ENCODE measurements around the gene TSPAN18. TPM values are rescaled to one million over a fixed set of nuclear protein-coding genes. Genes with fewer than 3 reads are reported as not detected.

The TSPAN18 gene
- total and polyA plus RNA-seq, 2 of the 4 experiments (the other 2 are of a cell fraction), result 0.36 to 1.1 TPM

DNA sequence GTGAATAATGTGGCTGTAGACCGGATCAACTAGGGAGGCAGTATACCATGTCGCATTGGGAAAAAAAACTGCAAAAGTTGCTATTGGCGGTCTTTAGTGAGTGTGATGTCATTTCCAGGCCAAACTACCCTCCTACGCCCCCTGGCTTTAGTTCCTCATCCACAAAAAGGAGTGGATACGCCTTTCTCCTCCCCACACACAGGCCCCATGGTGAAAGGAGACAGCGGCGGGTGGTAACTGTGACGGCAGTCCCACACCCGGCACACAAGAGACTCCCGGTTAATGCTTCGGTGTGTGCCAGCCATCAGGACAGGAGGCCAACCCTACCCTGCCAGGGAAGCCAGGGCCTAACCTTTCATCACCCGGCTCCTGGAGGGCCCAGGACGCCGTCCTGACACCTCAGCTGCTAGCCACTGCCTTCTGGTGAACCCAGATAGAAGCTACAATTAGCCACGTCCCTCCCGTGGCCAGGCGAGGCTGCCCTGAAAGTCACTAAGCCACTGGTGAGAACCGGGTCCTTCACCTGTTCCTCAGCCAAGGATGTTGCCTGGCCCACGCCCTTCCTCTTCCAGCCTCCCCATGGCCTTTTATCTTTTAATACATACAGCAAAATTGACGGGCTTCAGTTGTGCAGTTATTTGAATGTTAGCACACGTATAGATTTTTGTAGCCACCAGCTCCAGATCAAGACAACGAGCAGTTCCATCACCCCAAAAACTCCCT is 213.1 kb downstream of the TSPAN18 start (continued):
- no peak for TF ChIP-seq MAZ (IDR thresholded peaks at IDR 0.05; ENCODE audit: borderline replicate concordance, low read depth, low read length)

DNA sequence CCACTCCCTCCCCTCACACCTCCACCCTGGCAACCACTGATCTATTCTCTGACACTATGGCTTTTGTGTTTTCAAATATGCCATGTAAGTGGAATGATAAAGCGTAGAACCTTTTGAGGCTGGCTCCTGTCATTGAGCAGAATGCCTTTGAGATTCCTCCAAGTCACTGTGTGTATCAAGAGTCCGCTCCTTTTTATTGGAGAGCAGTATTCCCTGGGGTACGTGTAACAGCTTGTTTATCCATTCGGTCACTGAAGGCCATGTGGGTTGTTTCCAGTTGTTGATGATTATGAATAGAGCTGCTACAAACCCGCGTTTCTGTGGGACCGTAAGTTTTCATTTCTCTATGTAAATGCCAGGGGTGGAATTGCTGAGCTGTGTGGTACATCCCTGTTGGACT is 213.6 kb downstream of the TSPAN18 start:
- Histone ChIP-seq H2BK5ac (ENCODE audit: low read depth, low read length, poor library complexity, severe bottlenecking) (no peak overlapping the region), H2AK9ac (replicated peaks; ENCODE audit: low read depth, low read length, poor library complexity) (no peak overlapping the region), H3K9me3 (ENCODE audit: control insufficient read depth, insufficient read depth, low read length) (no peaks in the 10 kb centered on the region), H3K27ac (ENCODE audit: insufficient read depth, low read length) (no peak overlapping the region), H3K23ac (ENCODE audit: low read depth, low read length) (no peak overlapping the region), H4K91ac (ENCODE audit: insufficient read depth, low read depth, low read length) (no peak overlapping the region), H4K20me1 (ENCODE audit: insufficient read depth, low read length) (peaks cover 56% of the 10 kb centered on the region), H3K9me1 (ENCODE audit: insufficient read depth, low read length) (peaks cover 7% of the 10 kb centered on the region), H3K4me3 (ENCODE audit: insufficient read depth, low read depth, low read length) (no peak overlapping the region), H3K56ac (ENCODE audit: extremely low read depth, insufficient read depth, low read length) (no peak overlapping the region), H4K5ac (ENCODE audit: low read depth, low read length) (no peak overlapping the region), H3K36me3 (ENCODE audit: control insufficient read depth, insufficient read depth, low read length) (peaks cover 26% of the 10 kb centered on the region; the same call in 1 of the 2 replicates), H2BK20ac (ENCODE audit: low read depth, low read length) (no peak overlapping the region), H3K9ac (ENCODE audit: low read depth, low read length) (no peak overlapping the region), H3K4ac (ENCODE audit: low read depth, low read length) (no peak overlapping the region; the same call in 1 of the 2 replicates), H3K79me1 (ENCODE audit: low read depth in 1 of 2, low read length in 2 of 2) (peaks cover 8 to 23% of the 10 kb centered on the region in 2 experiments), H2AFZ (replicated peaks; ENCODE audit: low read length, poor library complexity) (no peak overlapping the region), H2AK5ac (ENCODE audit: low read depth, low read length) (no peak overlapping the region), H3K14ac (replicated peaks; ENCODE audit: low read depth, low read length) (no peak overlapping the region), H4K8ac (ENCODE audit: low read depth in 2 of 2, low read length in 2 of 2) (no peak overlapping the region), H3K18ac (ENCODE audit: low read depth, low read length) (no peak overlapping the region), H2BK120ac (ENCODE audit: low read depth, low read length) (no peak overlapping the region), H2BK15ac (ENCODE audit: low read depth, low read length) (no peak overlapping the region), H3K27me3 (ENCODE audit: control insufficient read depth, insufficient read depth, low read length) (no peaks in the 10 kb centered on the region), H3K4me2 (ENCODE audit: low read depth, low read length) (no peak overlapping the region), H3K4me1 (ENCODE audit: control insufficient read depth, insufficient read depth, low read length) (no peaks in the 10 kb centered on the region; the same call in 1 of the 2 replicates)
- POLR2A ChIA-PET (ENCODE audit: unreplicated experiment), result no interaction called here
- TF ChIP-seq POLR2A (IDR thresholded peaks at IDR 0.05; ENCODE audit: low read depth, low read length) (no peak), MAZ (IDR thresholded peaks at IDR 0.05; ENCODE audit: borderline replicate concordance, low read depth, low read length) (no peak), MXI1 (IDR thresholded peaks at IDR 0.05; ENCODE audit: borderline replicate concordance, low read depth, low read length) (no peak), CHD1 (IDR thresholded peaks at IDR 0.05; ENCODE audit: low read depth, low read length) (no peak), RCOR1 (IDR thresholded peaks at IDR 0.05; ENCODE audit: insufficient replicate concordance, low read length) (no peak), RAD21 (IDR thresholded peaks at IDR 0.05; ENCODE audit: low read length) (no peak), RFX5 (IDR thresholded peaks at IDR 0.05; ENCODE audit: low read depth, low read length) (no peak), CEBPB (IDR thresholded peaks at IDR 0.05; ENCODE audit: low read depth, low read length) (no peak), BHLHE40 (IDR thresholded peaks at IDR 0.05; ENCODE audit: low read depth, low read length) (no peak), FOS (IDR thresholded peaks at IDR 0.05; ENCODE audit: low read depth, low read length) (no peak), NFE2L2 (IDR thresholded peaks at IDR 0.05; ENCODE audit: low read depth, low read length) (no peak)
- TF ChIP-seq, protein P1, sequence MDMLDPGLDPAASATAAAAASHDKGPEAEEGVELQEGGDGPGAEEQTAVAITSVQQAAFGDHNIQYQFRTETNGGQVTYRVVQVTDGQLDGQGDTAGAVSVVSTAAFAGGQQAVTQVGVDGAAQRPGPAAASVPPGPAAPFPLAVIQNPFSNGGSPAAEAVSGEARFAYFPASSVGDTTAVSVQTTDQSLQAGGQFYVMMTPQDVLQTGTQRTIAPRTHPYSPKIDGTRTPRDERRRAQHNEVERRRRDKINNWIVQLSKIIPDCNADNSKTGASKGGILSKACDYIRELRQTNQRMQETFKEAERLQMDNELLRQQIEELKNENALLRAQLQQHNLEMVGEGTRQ (IDR thresholded peaks at IDR 0.05; ENCODE audit: low read depth, low read length), result no peak
- TF ChIP-seq, protein P2, sequence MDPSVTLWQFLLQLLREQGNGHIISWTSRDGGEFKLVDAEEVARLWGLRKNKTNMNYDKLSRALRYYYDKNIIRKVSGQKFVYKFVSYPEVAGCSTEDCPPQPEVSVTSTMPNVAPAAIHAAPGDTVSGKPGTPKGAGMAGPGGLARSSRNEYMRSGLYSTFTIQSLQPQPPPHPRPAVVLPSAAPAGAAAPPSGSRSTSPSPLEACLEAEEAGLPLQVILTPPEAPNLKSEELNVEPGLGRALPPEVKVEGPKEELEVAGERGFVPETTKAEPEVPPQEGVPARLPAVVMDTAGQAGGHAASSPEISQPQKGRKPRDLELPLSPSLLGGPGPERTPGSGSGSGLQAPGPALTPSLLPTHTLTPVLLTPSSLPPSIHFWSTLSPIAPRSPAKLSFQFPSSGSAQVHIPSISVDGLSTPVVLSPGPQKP (IDR thresholded peaks at IDR 0.05; ENCODE audit: borderline replicate concordance, low read depth, low read length), result no peak
- intact Hi-C loops (cut with micrococcal nuclease), result no loop called here
- no peak for ATAC-seq (ENCODE audit: low read depth)
- dilution Hi-C loops (cut with HindIII; ENCODE audit: low sequenced_read_pairs, unreplicated experiment), result no loop called here
- in situ Hi-C loops (cut with MboI; ENCODE audit: low sequenced_read_pairs), result no loop called here
- no CpG with 5 or more reads among the region's 7 CpGs for WGBS, 2 experiments (ENCODE audit: extremely low coverage in 2 of 2, insufficient read length in 1 of 2)
- TSS peak; percentile 11 for BruUV-seq (replicated peaks)
- CTCF ChIA-PET, result interaction anchor here (1.1 kb wide), 1 partner anchor 14 kb away, joined by 4 read pairs; no protein-coding TSS in a partner anchor
- no peak for DNase-seq

Measured in IMR-90 (cell line).